IPS DF 4.7 (cell line): ENCODE results near the gene CNDP2.

Experiments
- DNase-seq: peaks from one replicate; pipeline ENCODE4 v3.0.0-alpha.2; 2013; ENCODE audit warnings: low spot score; ENCODE audit errors: extremely low read depth

The CNDP2 gene

GRCh38 chr18:74472312-74472711, 23.9 kb upstream of the CNDP2 start:
- DNase-seq = no peak

- no peak for DNase-seq
These were observed 22.1 kb upstream of the CNDP2 start for GRCh38 chr18:74473976-74474640.

GRCh38 chr18:74476140-74476539, 20.0 kb upstream of the CNDP2 start:
- DNase-seq = no peak

- no peak for DNase-seq
These were observed 18.4 kb upstream of the CNDP2 start for GRCh38 chr18:74477771-74478170.

- DNase-seq = no peak
These were observed 17.8 kb upstream of the CNDP2 start for GRCh38 chr18:74478316-74478715.

GRCh38 chr18:74478880-74479279, 17.3 kb upstream of the CNDP2 start:
- no peak for DNase-seq

GRCh38 chr18:74479486-74480148, 16.5 kb upstream of the CNDP2 start:
- no peak for DNase-seq

GRCh38 chr18:74480149-74480651, 16.0 kb upstream of the CNDP2 start:
- no peak for DNase-seq

GRCh38 chr18:74482697-74483096, 13.5 kb upstream of the CNDP2 start:
- no peak for DNase-seq

- DNase-seq = no peak
These were observed 9.9 kb upstream of the CNDP2 start for GRCh38 chr18:74486119-74486849.

- DNase-seq = no peak
These were observed 7.8 kb upstream of the CNDP2 start for GRCh38 chr18:74488354-74488753.

- no peak for DNase-seq
These were observed 7.3 kb upstream of the CNDP2 start for GRCh38 chr18:74488864-74489263.

- DNase-seq = no peak
These were observed 6.5 kb upstream of the CNDP2 start for GRCh38 chr18:74489676-74490075.

- DNase-seq = no peak
These were observed 3.9 kb upstream of the CNDP2 start for GRCh38 chr18:74492259-74492658.

- DNase-seq = no peak
These were observed 2.5 kb upstream of the CNDP2 start for GRCh38 chr18:74493689-74494088.

- DNase-seq = no peak
These were observed 1.6 kb upstream of the CNDP2 start for GRCh38 chr18:74494514-74494913.

- no peak for DNase-seq
These were observed 553 bp downstream of the CNDP2 start for GRCh38 chr18:74496508-74497323.

- no peak for DNase-seq
These were observed 1.1 kb downstream of the CNDP2 start for GRCh38 chr18:74497324-74497676.

GRCh38 chr18:74497778-74498177, 1.6 kb downstream of the CNDP2 start:
- DNase-seq = no peak

- DNase-seq = no peak
These were observed 2.8 kb downstream of the CNDP2 start for GRCh38 chr18:74498712-74499627.

- no peak for DNase-seq
These were observed 3.5 kb downstream of the CNDP2 start for GRCh38 chr18:74499633-74500032.
